ENCODE measurements around the gene MPV17.

The MPV17 gene

GRCh38 chr2:27263287-27264252 lies 59.3 kb downstream of the MPV17 start:
- DNase-seq = no peak

GRCh38 chr2:27262379-27263286 lies 60.3 kb downstream of the MPV17 start, which contains the start of gene SLC30A3:
Gene SLC30A3 (minus strand): TSS chr2:27263047. CDS start chr2:27262906, 141 bp downstream.
- peak; percentile 74 for DNase-seq

DNA sequence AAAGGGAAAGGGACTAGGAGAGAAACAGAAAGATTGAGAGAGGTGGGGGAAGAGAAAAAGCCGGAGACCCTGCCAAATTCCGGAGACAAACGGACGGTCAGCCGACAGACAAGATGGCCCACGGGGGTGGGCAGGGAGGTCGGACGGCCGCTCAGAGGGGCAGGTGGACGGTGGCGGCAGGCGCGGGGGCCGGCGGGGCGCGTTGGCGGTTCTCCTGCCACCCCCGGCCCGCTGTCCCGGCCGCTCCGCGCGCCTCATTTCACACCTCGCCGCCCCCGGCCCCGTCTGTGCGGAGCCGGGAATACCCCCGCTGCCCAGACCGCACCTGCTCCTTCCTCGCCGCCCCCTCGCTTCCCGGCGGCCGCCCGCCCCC lies 61.0 kb downstream of the MPV17 start:
- no peak for DNase-seq

DNA sequence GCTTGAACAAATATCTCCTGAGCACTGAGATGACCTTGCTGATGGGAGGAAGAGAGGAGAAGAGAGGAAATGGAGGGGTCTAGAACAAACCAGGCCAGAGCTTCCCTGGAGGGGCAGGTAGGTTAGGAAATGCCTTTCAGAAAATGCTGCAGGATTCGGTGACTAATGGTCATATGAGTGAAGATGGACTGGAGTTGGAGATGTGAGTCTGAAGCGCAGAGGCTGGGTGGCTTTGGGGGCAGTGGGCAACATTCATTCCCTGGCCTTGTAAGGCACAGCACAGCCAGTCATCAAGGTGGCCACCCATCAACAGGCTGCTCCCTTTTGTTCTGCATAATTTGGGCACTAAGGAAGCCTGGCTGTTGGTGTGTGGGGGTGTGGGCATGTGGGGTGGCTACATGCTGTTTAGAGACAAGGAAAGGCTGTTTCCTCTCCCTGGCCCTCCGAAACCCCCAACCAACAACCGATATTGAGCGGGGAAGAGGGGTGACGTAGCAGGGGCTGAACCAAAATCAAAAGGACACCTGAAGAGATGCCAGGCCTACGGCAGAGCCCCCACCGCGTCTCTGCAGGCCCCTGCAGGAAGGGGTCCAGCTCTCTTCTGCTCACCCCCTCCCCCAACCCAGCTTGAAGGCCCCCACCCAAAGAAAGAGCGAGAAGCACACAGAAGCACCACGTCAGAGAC lies 61.5 kb downstream of the MPV17 start:
- DNase-seq = no peak
